GM21529 (cell line): Measurements from ENCODE around the gene CDRT4.

Source experiments
- ATAC-seq: cut with Tn5 transposase; IDR thresholded peaks from one replicate; pipeline ENCODE4 v1.9.1; 2021; ENCODE audit not compliant: unreplicated experiment

Gene CDRT4

DNA sequence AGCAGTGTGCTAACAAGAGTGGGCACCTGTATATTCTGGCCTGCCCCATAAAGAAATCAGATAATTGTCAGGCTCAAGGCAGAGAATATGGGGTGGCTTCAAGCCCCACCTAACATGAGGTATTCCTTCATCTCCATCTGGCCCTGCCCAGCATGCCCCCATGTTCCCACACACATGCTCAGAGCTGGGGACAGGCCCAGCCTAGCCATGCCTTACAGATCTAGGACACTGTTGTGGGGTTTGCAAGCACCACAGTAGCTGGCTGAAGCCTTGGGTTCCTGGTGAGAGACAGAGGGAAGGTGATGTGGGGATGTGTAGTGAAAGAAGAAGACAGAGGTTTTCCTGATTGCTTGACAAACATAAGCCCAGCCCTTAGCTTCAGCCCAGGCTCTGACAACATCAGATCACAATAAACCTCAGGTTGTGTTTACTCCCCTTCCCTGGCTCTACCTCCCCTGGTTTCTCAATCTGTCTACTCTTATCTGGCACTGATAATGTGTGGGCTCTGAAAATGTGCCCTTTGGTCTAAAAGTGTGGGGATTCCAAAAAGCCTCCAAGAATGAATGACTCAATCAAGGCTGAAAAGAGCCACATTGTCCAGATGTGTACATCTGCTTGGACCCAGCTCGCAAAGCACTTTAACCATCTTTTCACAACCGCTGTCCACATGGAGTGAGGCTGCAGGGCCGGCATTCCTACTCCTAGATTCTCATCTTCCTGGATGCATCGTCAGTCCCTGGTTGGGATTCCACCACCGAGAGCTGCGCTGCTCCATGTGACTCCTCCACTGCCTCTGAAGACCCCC is 34.4 kb downstream of the CDRT4 start:
- ATAC-seq, result no peak

DNA sequence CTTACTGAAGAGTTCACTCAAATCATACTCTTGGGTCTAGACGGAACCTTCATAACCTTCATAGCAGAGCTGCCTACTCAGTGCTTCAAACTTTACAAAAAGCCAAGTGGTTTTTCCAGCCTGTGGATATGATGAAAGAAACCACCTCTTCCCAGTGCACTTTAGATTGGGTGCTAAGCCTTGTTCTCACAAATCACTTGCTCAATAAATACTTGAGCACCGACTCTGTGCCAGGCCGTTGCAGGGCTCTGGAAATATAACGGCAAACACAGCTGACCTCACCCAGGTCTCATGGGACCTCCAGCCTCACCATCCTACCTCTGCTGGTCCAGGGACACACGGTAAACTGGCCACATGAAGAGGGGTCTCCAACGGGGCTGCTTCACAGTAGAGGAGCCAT is 35.7 kb downstream of the CDRT4 start:
- no peak for ATAC-seq

DNA sequence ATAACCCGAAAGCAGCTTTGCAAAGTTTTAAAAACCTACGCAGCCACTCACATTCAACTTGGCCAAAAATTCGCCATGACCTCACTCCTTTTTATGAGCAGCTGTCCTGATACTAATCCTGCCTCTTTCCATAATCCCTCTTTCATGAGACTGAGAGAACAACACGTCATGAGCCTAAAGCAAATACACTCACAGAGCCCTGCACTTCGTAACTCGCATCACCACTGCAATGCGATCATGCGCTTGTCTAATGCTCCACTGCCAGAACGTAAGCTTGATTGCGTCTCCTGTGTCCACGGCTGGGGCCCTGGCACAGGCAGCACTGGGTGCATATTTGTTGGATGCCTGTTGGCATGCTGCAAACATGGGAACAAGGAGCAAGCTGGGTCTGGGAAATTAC is 36.2 kb downstream of the CDRT4 start:
- ATAC-seq, result no peak

DNA sequence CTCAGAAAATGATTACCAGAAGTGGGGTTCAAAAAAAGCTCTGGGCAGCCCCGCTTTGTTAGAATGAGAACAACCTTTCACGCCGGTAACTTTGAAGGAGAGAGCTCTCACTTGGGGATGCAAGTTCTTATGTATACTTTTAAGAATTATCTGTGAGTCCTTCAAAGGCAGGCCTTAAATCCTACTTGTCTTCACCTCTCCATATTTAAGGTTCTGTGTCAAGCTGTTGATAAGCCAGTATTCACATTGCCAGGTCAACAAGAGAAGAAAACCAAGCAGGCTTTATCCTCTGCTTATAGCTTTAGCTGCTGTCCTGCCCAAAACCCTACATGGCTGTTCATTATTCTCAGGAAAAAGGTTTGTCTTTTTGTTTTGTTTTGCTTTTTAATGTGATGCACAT is 42.9 kb downstream of the CDRT4 start:
- no peak for ATAC-seq

DNA sequence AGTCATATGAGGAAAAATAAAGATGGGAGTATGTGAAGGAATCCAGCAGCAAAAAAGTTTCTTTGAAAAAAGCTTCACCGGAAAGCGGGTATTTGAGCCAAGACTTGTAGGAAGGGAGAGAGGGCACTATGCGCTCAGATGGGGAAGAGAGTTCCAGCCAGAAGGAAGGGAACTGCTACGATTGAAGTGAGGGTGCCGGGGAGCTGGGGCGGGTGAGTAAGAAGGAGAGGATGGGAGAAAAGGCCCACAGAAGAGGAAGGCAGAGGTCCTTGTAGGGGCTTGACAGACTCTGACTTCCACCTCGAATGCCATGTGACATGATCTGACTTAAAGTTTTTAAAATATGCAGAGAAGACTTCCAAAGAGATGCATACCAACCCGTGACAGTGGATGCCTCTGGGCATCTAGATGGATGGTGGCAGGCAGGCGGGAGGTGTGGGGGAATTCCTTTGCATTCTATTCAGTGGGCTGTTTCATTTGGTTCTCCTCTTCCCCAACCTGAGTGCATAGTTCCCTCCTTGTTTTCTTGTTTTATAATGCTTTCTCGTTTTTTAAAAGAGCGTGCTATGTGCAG is 44.9 kb downstream of the CDRT4 start:
- no peak for ATAC-seq

DNA sequence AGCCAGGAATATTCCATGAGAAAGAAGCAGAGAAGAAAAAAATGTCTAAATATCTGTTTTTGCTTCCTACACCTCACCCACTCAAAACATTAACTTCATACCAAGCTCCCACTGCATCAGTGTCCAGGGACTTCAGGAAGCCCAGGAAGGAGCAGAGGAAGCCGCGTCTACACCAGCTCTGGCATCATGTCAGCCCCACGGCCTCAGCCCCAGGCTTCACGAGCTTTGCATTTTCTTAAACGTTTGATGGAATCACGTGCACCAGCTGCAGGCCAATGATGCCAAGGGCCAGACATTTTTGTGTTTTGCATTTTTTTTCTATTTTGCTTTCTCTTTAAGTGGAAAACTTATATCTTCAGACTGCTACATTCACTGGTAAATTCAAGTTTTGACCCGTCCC is 48.6 kb downstream of the CDRT4 start:
- no peak for ATAC-seq

DNA sequence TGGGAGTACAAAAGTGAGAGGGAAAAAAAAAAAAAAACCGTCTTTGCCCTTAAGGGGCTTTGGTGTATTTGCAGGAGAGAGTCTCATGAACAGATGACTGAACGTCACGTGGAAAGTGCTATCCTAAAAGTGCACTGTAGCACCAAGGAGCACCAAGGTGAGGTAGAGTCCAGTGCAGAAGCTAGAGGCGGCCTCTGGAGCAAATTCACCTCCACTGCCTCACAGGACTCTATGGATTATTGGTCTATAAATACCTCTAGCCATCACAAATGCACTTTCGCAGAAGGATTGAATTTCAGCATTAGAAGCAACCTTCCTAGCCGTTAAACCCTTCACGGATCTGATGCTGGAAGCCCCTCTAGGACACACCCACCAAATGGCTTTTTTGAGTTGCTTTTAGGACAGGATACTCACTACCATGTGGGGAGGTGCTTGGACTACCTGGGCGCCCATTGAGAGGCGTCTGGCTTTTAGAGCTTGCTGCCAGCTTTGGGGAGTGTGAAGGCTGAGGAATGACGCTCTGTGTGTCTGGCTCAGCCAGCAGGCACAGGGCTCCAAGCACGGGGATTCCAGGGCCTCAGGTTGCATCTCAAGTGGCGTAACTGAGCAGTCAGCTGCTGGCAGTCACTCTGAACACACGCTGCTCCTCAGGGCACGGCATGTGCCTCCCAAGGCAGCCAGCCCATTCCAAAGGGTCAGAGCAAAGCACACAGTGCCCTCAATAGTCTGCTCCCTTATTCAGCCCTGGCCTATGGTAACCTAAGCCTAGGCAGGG is 52.7 kb downstream of the CDRT4 start:
- ATAC-seq, result no peak

DNA sequence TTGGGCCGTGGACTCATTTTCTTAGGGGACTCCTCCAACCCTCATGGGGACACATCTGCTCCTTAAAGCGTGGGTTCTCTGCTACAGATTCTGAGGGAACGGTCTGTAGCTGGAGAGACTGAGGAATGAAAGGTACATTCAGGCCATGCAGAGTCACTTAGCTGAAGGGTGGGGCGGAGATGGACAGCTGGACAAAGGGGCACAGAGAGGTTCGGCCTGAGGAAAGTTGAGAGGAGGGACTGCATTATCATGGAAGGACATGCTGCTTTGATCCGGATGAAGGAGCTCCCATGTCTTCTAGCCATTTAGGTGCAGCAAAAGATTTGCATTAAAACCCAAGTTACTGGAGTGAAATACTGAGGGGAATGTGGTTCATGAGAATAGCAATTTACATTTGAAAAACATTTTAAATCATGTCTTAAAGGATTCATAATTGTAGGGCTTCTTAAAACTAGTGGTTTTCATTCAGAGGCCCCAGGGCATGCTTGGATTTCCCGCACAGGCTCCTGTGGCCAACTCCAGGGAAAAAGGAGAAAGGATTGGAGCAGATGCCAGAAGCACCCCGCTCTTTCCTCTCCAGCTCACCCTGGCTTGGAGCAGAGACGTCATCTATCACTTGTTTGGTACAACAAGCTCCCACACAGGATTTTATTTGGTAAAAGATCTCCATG is 54.2 kb downstream of the CDRT4 start:
- ATAC-seq, result no peak

DNA sequence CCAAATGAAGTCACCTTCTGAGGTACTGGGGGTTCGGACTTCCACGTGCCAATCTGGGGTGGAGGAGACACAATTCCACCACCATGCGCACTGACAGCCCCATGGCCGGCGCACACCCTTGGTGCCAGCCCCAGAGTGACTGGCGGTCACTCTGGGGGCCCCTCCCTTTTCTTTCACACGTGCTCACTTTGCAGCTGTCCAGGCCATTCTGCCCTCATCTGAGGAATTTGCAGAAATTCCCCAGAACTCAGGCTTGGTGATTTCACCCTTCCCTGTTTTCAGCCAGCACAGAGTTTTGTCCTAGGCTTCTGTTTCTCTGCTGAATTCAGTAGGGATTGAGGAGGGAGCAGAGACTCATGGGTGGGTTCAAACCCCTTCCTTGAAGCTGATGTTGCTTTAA is 54.8 kb downstream of the CDRT4 start:
- ATAC-seq, result no peak

DNA sequence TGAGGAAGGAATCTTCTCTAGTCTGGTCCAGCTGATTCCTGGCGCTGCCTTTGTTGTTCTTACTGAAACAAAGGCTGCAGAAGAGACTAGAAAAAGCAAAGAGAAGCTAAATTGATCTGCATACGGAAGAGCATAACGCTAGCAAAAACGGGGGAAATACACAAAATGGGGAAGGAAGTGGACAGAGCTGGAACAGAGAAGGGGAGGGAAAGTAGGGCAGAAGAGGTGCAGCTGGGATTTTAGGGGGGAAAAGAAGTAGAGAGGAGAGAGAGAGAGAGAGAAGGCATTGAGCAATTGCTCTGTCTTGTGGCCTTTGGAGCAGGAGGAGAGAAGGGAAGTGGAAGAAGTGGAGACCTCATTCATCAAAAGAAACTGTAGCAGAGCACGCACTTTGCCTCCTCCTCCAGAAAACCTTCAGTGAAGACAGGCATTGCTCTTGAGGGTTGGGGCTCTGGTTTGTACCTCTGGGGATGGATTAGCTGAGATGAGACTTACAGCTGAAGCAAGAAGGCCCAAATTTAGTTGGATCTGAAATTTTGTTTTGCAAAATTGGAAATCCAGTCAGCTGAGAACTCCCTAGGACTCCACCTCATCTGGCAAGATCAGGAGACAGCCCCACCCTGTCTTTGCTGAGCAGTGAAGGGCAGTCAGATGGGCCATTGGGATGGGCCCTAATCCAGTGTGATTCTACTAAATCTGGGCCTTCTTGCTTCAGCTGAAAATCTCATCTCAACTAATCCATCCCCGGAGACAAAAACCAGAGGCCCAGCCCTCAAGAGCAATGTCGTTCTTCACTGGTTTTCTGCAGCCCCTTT is 55.8 kb downstream of the CDRT4 start:
- ATAC-seq, result no peak

DNA sequence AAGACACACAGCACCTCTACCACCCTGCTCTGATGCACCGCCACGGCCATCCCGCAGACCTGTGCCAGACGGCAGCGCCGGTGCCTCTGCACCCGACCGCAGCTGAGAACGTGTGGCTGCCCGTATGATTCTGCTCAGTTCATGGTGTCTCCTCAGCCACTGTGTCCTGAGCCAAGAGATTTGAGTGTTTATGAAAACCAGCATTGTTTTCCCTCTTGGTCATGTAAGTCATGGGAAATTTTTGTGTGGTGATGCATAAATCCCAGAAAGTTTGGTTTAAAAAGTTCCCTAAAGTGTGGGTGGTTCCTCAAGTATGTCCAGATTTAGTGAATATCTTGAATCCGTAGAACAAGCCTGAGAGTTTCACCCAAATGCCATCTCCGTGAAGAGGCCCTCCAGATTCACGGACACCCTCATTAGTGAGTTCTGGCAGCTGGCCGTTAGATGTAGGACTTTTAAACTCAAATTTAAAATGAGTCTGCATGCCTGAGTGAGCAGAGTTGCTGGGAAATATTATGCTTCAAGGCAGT is 57.6 kb downstream of the CDRT4 start:
- ATAC-seq, result no peak

DNA sequence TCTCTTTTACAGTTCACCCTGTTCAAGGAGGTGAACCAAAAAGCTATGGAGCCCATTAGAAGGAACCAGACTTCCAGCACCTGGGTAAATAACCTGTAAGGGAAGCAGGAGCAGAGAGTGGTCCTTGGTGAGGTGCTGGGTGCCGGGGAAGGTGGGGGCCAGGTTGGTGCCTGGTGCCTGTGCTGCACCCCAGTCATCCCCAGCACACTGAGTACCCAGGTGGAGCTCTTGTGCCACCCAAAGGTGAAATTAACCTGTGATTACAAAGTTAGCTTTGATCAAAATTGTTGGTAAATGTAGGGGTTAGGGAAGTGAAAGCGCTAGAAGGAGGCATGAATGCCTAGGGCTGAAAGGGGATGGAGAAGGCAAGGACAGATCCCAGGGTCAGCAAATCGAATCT is 58.6 kb downstream of the CDRT4 start:
- ATAC-seq, result no peak

DNA sequence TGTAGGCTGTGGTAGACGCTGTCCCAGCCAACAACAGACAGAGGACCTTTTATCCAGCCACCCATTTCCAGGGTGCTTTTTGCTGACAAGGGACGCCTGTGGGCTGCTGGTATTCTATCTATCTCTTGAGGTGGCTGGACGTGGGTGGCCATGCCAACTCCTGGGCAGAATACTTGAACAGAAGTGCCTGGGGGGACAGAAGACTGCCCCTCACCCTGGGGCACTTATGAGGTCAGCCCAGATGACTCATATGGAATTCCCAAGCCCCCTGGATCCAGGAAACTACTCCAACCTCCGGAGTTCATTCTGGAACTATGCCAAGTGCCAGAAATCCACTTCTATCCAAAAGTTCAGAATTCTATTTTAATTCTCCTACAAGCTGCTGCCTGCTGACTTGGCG is 61.3 kb downstream of the CDRT4 start:
- no peak for ATAC-seq

DNA sequence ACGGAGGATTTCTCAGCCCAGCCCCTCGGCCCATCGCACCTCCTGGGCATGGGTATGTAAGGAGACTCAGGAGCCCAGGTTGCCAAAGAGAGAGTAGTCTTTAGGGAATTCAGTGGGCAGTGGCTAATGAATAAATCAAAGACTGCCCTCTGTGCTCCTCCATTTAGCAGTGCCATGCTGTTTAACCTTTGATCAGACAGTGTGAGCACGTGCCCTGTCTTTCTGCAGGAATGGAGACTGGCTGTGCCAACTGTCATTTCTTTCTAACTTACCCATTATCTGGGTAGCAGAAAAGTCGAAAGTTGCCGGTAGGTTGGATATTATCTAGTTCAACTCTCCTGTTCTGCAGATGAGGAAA is 62.4 kb downstream of the CDRT4 start:
- ATAC-seq, result no peak

DNA sequence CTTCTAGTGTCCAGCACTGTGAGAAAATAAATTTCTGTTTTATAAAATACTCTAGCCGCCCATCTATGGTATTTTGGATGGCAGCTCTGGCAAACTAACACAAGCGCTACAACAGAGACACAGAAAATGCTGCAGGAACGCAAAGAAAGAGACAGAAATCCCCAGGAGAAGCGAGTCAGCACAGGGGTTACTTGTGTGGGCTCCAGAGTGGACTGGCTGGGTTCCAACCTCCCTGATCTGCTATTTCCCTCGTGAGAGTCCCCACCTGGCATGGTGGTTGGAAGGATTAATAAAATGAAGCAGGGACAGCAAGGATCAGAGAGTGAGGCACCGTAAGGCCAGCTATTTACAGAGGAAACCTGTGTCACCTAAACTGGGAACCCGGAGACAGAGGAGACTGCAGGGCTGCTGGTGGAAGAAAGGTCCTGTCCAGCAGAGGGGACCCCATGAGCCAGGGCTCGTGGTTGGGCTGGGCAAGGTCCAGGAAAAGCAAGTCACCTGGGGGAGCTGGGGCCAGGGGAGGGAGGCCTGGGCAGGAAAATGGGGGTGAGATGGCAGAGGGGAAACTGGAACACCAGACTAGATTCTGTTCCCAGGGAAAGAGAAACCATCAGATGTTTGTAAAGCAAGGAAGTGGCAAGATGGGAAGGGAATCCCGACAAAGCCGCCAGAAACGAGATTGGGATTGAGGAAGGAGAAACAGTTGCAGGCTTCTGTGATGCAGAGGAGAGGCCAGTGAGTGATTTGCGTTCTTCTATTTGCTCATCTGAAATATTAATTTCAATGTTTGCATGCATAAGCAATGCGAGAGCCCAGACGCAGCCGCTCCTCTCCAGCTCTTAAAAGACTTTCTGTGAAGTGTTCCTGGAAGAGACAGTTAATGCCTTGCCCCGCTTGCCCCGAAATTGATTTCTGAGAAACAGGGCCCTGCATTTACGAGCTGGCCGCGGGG is 63.0 kb downstream of the CDRT4 start:
- no peak for ATAC-seq

DNA sequence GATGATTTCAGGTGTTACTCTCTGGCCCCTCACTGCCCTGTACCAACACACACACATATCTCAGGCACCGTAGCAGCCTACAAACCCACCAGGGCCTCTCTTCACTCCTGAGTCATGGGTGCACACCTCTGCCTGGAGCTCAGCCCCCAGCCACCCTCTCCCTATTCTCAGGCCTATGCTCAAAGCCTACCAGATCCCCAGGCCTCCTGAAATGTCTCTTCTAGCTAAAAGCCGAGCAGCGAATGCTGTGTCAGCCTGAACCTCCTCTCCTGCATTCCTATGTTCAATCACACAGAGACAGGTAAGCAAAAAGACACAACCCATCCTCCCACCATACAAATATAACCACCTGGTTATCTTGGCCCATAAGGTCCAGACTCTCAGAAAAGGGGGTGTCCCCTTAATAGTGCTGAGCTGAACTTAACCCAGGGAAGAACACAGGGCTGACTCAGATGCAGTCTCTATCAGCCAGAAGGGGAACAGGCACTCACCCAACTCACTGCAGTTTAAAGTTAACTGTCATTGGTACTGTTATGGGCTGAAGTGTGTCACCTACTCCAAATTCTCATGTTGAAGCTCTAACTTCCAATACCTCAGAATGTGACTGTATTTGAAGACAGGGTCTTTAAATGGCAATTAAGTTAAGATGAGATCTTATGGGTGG is 64.0 kb downstream of the CDRT4 start:
- ATAC-seq, result no peak

DNA sequence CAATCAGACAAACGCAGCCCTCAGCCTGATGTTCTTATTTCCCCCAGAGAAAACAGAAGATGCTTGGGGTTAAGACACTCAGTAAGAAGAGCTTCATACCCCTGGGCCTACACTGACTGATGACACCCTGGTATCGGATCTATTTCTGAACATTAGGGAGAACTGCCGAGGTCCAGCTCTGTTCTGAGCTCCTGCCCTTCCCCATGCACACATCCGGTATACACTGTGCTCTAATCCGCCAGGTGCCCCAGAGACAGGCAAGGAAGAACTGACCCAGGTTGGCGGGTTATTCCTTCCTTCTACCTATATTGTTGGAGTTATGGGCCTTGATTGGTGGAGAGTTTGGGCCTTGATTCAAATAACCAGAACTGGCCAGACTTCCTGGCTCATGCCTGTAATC is 68.0 kb downstream of the CDRT4 start:
- no peak for ATAC-seq

DNA sequence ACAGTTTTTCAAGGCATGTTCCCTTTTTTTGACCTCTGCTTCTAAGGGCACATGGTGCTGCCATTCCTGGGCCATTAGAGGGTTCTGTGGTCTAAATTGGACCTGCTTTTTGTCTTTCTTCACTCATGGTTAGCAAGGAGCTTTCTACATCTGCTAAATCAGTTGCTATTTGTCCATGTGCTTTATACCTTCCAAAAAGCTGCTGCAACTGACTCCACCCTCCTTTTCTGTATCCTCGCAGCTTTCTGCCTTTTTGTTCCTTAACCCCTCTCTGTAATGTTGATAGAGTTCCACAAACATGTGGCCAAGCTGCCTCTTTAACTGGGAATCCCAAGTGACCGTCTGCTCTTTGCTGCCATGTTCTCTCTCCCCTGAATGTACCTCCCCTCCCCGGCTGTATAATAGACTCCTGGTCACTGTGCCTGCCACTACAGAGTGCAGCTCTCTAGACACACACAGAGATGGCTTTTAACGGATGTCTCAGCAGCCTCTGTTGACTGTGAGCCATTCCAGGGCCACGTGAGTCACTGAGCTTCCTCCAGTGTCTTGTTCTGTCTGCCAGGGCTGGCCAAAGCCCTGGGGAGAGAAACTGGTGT is 68.6 kb downstream of the CDRT4 start:
- no peak for ATAC-seq

DNA sequence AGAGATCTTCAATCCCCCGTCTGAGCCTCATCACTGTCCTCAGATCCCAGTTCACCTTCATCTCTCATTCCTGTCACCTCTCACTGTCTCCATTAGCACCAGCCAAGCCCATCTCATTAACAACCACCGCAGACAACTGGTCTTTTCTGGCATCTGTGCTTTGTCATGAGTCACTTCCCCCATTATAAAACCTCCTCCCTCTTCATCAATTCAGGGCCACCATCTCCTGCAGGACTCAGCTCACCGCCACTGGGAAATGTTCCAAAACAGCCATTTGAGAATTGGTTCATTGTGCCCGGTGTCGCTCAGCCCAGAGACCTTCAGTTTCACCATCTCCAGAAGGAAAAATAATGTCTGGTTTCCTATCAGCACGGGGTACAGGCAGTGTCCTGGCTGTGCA is 69.1 kb downstream of the CDRT4 start:
- ATAC-seq, result no peak
